ENCODE data around the gene SARNP. TPM values are rescaled to one million over a fixed set of nuclear protein-coding genes. Genes with fewer than 3 reads are reported as not detected.
"Not testable (repeated sequence)": the region's sequence is repeated elsewhere in the genome, so short reads cannot be mapped to it uniquely, and the experiment has no call there.

The SARNP gene
- total and polyA plus RNA-seq, 10 of the 15 experiments (the other 5 are each of a cell fraction or from before 2014, with no cell fraction given): 77.6 to 445 (median 188) TPM

GRCh38 chr12:55838361-55838760, 20.8 kb upstream of the SARNP start:
- BruUV-seq (replicated peaks): no TSS peak
- H3K9me3 ChIP-seq (replicated peaks; ENCODE audit: control insufficient read depth, insufficient read depth, low read length): no peaks in the 10 kb centered on the region
- no peak for TF ChIP-seq RCOR1 (conservative IDR thresholded peaks at IDR 0.05; ENCODE audit: low read depth, low read length)
- TF ChIP-seq FOXM1 (IDR thresholded peaks at IDR 0.05; ENCODE audit: low read depth, low read length): no peak
- no peak for TF ChIP-seq ETV6 (conservative IDR thresholded peaks at IDR 0.05 in 1 of 2, IDR thresholded peaks at IDR 0.05 in 1 of 2; ENCODE audit: borderline replicate concordance in 1 of 2, low read depth in 1 of 2)
- no peaks in the 10 kb centered on the region for H4K20me1 ChIP-seq (ENCODE audit: control insufficient read depth, insufficient read depth)
- no peak overlapping the region for H3K4me3 ChIP-seq
- in situ Hi-C loops (cut with MboI) (no loop called here), intact Hi-C loops (cut with micrococcal nuclease; ENCODE audit: unreplicated experiment) (no loop called here)
- no peaks in the 10 kb centered on the region; a peak in 1 of 4 replicates for H3K27me3 ChIP-seq (replicated peaks in 1 of 2; ENCODE audit: control insufficient read depth in 2 of 2, insufficient read depth in 2 of 2, low read length in 1 of 2)
- no peak overlapping the region for H3K4me2 ChIP-seq (ENCODE audit: control insufficient read depth, insufficient read depth)
- WGBS (ENCODE audit: insufficient coverage, insufficient replicate concordance, low lambda C conversion rate, missing lambda C conversion rate): 50% methylated on average over 3 of the region's 3 CpGs
- H3K9ac ChIP-seq (ENCODE audit: control insufficient read depth, insufficient read depth, low read length): no peak overlapping the region
- H2AFZ ChIP-seq (ENCODE audit: control insufficient read depth, low read depth, low read length): no peak overlapping the region
- no peak for FAIRE-seq
- H3K79me2 ChIP-seq (ENCODE audit: control insufficient read depth, insufficient read depth, low read length): no peaks in the 10 kb centered on the region
- H3K27ac ChIP-seq (ENCODE audit: control insufficient read depth, insufficient read depth): no peak overlapping the region
- H3K36me3 ChIP-seq (ENCODE audit: control insufficient read depth in 2 of 2, insufficient read depth in 2 of 2, low read length in 1 of 2): no peaks in the 10 kb centered on the region
- no peak for ATAC-seq
- ChIA-PET CTCF (interaction anchor here (0.6 kb wide), 1 partner anchor 385 kb away, joined by 3 read pairs; no protein-coding TSS in a partner anchor), RAD21 (ENCODE audit: unreplicated experiment) (no interaction called here), SMC1A (ENCODE audit: uncharacterized antibody, unreplicated experiment) (no interaction called here), POLR2A (interaction anchor here (0.7 to 1.0 kb wide), 2 partner anchors 8 to 840 kb away, joined by 3 to 5 read pairs; no protein-coding TSS in a partner anchor)
- H3K4me1 ChIP-seq (ENCODE audit: control insufficient read depth, insufficient read depth, low read length): no peaks in the 10 kb centered on the region
- no peak for DNase-seq (ENCODE audit: low read depth, low spot score)

GRCh38 chr12:55834400-55834799, 16.9 kb upstream of the SARNP start:
- H3K36me3 ChIP-seq (ENCODE audit: control insufficient read depth in 2 of 2, insufficient read depth in 2 of 2, low read length in 1 of 2); H4K20me1 ChIP-seq (ENCODE audit: control insufficient read depth, insufficient read depth); SMC1A ChIA-PET (ENCODE audit: uncharacterized antibody, unreplicated experiment); H3K9me3 ChIP-seq (replicated peaks; ENCODE audit: control insufficient read depth, insufficient read depth, low read length); in situ Hi-C loops (cut with MboI); H3K4me3 ChIP-seq; DNase-seq (ENCODE audit: low read depth, low spot score); H2AFZ ChIP-seq (ENCODE audit: control insufficient read depth, low read depth, low read length); H3K4me1 ChIP-seq (ENCODE audit: control insufficient read depth, insufficient read depth, low read length); BruUV-seq (replicated peaks); ATAC-seq; H3K4me2 ChIP-seq (ENCODE audit: control insufficient read depth, insufficient read depth); H3K27me3 ChIP-seq (replicated peaks in 1 of 2; ENCODE audit: control insufficient read depth in 2 of 2, insufficient read depth in 2 of 2, low read length in 1 of 2); H3K27ac ChIP-seq (ENCODE audit: control insufficient read depth, insufficient read depth); RAD21 ChIA-PET (ENCODE audit: unreplicated experiment); intact Hi-C loops (cut with micrococcal nuclease; ENCODE audit: unreplicated experiment); H3K9ac ChIP-seq (ENCODE audit: control insufficient read depth, insufficient read depth, low read length); FAIRE-seq: not testable (repeated sequence)
- H3K79me2 ChIP-seq (ENCODE audit: control insufficient read depth, insufficient read depth, low read length): peaks cover 14% of the 10 kb centered on the region
- ChIA-PET POLR2A (interaction anchor here (1.4 kb wide), 1 partner anchor 17 kb away, joined by 3 read pairs; the partner anchor contains the start of genes ORMDL2 and SARNP), CTCF (interaction anchor here (1.4 kb wide), 1 partner anchor 10 kb away, joined by 5 read pairs; no protein-coding TSS in a partner anchor)
- WGBS (ENCODE audit: insufficient coverage, insufficient replicate concordance, low lambda C conversion rate, missing lambda C conversion rate): 72% methylated on average over 6 of the region's 6 CpGs

All from GM12878 (cell line).